Ishikawa (cell line): ENCODE results near the gene LMOD2.

ENCODE experiments used
- CEBPB ChIP-seq: IDR thresholded peaks from 2 replicates; pipeline ENCODE4 v1.6.1; 2012
- CREB1 ChIP-seq: IDR thresholded peaks from 2 replicates; pipeline ENCODE4 v1.6.1; 2012; ENCODE audit warnings: low read depth
- EGR1 ChIP-seq: IDR thresholded peaks from 2 replicates; pipeline ENCODE4 v1.6.1; 2012
- EP300 ChIP-seq: IDR thresholded peaks from 2 replicates; pipeline ENCODE4 v1.6.1; 2012; ENCODE audit warnings: borderline replicate concordance
- FOXM1 ChIP-seq: IDR thresholded peaks from 2 replicates; pipeline ENCODE4 v1.6.1; 2012; ENCODE audit warnings: low read depth, borderline replicate concordance
- MAX ChIP-seq: IDR thresholded peaks from 2 replicates; pipeline ENCODE4 v1.6.1; 2012
- NFIC ChIP-seq: IDR thresholded peaks from 2 replicates; pipeline ENCODE4 v1.6.1; 2012
- RAD21 ChIP-seq: IDR thresholded peaks from 2 replicates; pipeline ENCODE4 v1.6.1; 2012; ENCODE audit warnings: low read depth
- REST ChIP-seq: IDR thresholded peaks from 2 replicates; pipeline ENCODE4 v1.6.1; 2012; ENCODE audit warnings: low read depth, mild to moderate bottlenecking
- TAF1 ChIP-seq: IDR thresholded peaks from 2 replicates; pipeline ENCODE4 v1.6.1; 2012; ENCODE audit warnings: low read depth, mild to moderate bottlenecking
- TCF12 ChIP-seq: IDR thresholded peaks from 2 replicates; pipeline ENCODE4 v1.6.1; 2012; ENCODE audit warnings: low read depth
- TEAD4 ChIP-seq: IDR thresholded peaks from 2 replicates; pipeline ENCODE4 v1.6.1; 2012
- USF1 ChIP-seq: IDR thresholded peaks from 2 replicates; pipeline ENCODE4 v1.6.1; 2012
- YY1 ChIP-seq: IDR thresholded peaks from 2 replicates; pipeline ENCODE4 v1.6.1; 2012; ENCODE audit warnings: low read depth
- ZBTB7A ChIP-seq: IDR thresholded peaks from 2 replicates; pipeline ENCODE4 v1.6.1; 2012; ENCODE audit warnings: low read depth

LMOD2 gene

GRCh38 chr7:123673137-123673732 is 17.6 kb downstream of the LMOD2 start:
- TF ChIP-seq EGR1 (no peak), CEBPB (no peak), YY1 (no peak), RAD21 (no peak), FOXM1 (no peak), ZBTB7A (no peak), NFIC (no peak), TAF1 (no peak), CREB1 (no peak), EP300 (no peak), TEAD4 (no peak), REST (no peak)

- TF ChIP-seq FOXM1 (no peak), CEBPB (no peak), TEAD4 (no peak), TCF12 (no peak), ZBTB7A (no peak), USF1 (no peak), CREB1 (no peak), EP300 (no peak)
Measured at GRCh38 chr7:123673752-123674398, 18.2 kb downstream of the LMOD2 start.

- TF ChIP-seq USF1 (no peak), TAF1 (no peak), RAD21 (no peak), CREB1 (no peak)
Measured at GRCh38 chr7:123674399-123675180, 18.9 kb downstream of the LMOD2 start.

- TF ChIP-seq TAF1 (no peak), FOXM1 (no peak), ZBTB7A (no peak), TEAD4 (no peak), REST (no peak), MAX (no peak), EP300 (no peak), CREB1 (no peak), CEBPB (no peak), NFIC (no peak), EGR1 (no peak), USF1 (no peak), YY1 (no peak), TCF12 (no peak), RAD21 (no peak)
Measured at GRCh38 chr7:123675181-123675473, 19.5 kb downstream of the LMOD2 start.

GRCh38 chr7:123677061-123677715 is 21.5 kb downstream of the LMOD2 start:
- no peak for TF ChIP-seq EP300
- TF ChIP-seq NFIC: no peak
- TF ChIP-seq YY1: no peak
- TF ChIP-seq FOXM1: no peak
- TF ChIP-seq CEBPB: no peak
- TF ChIP-seq ZBTB7A: no peak
- no peak for TF ChIP-seq USF1
- TF ChIP-seq TAF1: no peak
- TF ChIP-seq TCF12: no peak
- no peak for TF ChIP-seq TEAD4
- no peak for TF ChIP-seq MAX
- no peak for TF ChIP-seq EGR1
- no peak for TF ChIP-seq REST
- no peak for TF ChIP-seq CREB1
- TF ChIP-seq RAD21: no peak
